HG02981 (cell line): ENCODE data around the gene TMEM231.
A peak's percentile ranks its signal among the peaks of the same experiment; 100 is the strongest.
"Not testable (repeated sequence)": the region's sequence is repeated elsewhere in the genome, so short reads cannot be mapped to it uniquely, and the experiment has no call there.

ENCODE experiments used
- ATAC-seq: cut with Tn5 transposase; IDR thresholded peaks from one replicate; pipeline ENCODE4 v1.9.1; 2021; ENCODE audit warnings: mild to moderate bottlenecking, moderate library complexity; ENCODE audit not compliant: unreplicated experiment

Gene TMEM231, protein sequence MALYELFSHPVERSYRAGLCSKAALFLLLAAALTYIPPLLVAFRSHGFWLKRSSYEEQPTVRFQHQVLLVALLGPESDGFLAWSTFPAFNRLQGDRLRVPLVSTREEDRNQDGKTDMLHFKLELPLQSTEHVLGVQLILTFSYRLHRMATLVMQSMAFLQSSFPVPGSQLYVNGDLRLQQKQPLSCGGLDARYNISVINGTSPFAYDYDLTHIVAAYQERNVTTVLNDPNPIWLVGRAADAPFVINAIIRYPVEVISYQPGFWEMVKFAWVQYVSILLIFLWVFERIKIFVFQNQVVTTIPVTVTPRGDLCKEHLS

GRCh38 chr16:75555707-75556430, at the start of gene TMEM231:
TMEM231 (minus strand) TSS chr16:75556252; CDS start chr16:75556209, 43 bp downstream.
- ATAC-seq = peak; percentile 98

DNA sequence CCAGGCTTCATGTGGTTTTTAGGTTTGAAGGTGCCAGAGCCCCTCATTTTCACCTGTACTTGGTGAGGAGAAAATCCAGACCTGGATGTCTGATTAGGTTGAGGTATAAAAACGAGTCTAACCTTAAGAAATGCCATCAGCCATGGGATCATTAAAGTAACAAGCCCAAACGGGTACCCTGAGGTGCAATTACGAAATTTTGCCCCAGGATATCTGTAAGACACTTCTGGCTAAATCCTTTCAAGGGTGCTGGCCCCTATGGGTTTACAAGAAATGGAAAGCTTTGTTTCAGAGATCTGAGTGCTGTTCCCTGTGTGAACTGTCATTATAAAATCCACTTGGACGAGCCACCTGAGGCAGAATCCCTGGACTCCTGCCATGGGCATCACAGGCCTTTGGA, 47.2 kb upstream of the TMEM231 start:
- ATAC-seq = no peak

DNA sequence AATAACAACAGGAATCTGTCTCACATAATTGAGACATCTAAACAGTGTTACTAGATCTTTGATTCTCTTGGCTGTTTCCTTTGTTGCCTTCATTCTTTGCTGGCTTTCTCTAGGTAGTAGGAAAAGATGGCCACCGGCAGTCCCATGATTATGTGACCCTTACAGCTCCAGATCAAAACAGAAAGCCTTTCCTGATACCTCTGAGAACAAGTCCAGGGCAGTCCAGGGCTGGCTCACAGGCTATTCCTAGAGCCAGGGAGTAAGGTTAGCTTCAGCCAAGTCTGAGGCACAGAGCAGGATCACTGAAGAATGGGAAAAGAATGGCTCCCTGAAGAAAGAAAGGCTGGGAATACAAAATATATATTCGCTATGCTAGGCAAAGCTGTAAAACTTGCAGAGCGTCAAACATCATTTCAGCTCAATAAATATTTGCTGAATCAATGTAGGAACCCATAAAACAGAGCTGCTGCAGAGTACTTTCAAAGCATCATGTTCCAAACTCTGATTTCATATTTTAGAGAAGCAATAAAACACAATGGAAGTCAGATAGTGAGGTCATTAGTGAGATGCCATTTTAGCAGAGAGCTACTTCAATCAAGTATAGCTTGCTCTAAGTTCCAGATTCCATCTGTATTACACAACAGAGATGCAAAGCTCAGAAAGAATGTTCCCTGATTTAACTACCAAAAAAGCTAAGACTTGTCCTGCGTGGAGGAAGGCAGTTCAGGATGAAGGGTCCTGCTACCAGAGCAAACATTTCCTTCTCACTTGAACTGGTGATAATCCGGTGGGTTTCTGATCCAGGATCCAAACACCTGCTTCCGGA, 43.6 kb upstream of the TMEM231 start:
- no peak for ATAC-seq

GRCh38 chr16:75593825-75594820, 38.1 kb upstream of the TMEM231 start:
- no peak for ATAC-seq

DNA sequence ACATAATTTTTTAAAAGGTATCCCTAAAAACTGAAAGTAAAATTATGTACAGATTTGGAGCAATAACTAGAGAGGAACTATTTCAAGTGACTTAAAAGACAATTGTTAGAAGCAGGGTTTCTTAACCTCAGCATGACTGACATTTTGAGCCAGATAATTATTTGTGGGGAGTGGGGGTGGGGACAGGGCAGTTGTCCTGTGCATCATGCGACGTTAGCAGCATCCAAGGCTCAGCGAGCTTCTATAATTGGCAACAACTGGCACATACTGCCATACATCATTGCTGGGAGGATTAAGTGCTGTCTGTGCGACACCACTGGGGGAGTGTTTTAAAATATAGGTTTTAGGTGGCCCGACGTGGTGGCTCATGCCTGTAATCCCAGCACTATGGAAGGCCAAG, 37.3 kb upstream of the TMEM231 start:
- ATAC-seq = no peak

DNA sequence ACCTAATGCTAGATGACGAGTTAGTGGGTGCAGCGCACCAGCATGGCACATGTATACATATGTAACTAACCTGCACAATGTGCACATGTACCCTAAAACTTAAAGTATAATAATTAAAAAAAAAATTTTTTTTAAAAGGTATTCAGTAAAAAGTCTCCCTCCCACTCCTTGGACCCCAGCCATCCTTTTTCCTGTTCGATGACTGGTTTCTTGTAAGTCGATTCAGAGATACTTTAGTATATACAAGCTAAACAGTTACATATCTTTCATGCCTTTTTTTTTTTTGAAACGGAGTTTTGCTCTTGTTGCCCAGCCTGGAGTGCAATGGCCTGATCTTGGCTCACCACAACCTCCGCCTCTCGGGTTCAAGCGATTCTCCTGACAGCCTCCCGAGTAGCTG, 35.9 kb upstream of the TMEM231 start:
- not testable (repeated sequence) for ATAC-seq

- no peak for ATAC-seq
Measured at GRCh38 chr16:75590920-75591843, 35.1 kb upstream of the TMEM231 start.

GRCh38 chr16:75589306-75589705, 33.3 kb upstream of the TMEM231 start:
- ATAC-seq = no peak

GRCh38 chr16:75588716-75589115, 32.7 kb upstream of the TMEM231 start:
- no peak for ATAC-seq

GRCh38 chr16:75584108-75584507, 28.1 kb upstream of the TMEM231 start:
- peak; percentile 44 for ATAC-seq

DNA sequence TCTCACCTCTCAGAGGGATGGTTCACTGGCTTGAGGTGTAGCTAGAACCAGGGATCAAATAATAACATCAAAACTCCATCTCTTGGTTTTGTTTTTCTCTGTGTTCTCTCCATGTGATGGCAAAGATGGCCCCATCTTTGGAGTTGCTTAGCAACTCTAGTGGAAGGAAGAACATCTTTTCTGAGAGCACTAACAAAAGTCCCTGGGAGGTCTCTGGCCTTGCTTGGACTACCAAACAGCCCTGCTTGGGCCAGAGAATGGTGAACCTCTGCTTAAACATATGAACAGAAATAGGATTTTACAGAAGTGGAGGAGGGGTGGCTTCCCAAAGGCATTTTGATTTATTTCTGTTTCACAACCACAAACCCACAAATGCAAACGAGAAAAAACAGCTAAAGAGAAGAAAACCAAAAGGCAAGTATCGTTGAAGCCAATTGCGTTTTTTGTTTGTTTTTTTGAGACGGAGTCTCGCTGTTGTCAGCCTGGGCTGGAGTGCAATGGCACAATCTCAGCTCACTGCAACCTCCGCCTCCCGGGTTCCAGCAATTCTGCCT, 23.3 kb upstream of the TMEM231 start:
- ATAC-seq = no peak

DNA sequence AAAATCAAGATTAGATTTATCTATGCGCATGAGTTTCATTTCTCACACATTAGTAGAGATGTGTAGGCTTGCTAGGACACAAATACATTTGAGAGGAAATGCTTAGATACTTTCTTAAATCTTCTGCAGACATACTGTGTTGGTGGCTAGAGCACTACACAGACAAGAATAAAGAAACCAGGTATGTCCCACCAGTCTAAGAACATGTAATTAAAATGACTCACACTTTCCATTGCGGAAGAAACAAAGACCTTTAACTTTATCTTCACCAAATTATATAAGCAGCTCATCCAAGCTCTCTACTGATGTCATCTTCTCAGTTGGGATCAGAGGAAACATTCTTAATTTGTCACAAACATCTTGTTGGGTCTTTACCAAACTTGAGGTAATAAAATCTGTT, 22.7 kb upstream of the TMEM231 start:
- ATAC-seq = no peak

- ATAC-seq = no peak
Measured at GRCh38 chr16:75578212-75578611, 22.2 kb upstream of the TMEM231 start.

- ATAC-seq = peak; percentile 53
Measured at GRCh38 chr16:75576384-75576811, 20.3 kb upstream of the TMEM231 start.

- no peak for ATAC-seq
Measured at GRCh38 chr16:75575958-75576357, 19.9 kb upstream of the TMEM231 start.

DNA sequence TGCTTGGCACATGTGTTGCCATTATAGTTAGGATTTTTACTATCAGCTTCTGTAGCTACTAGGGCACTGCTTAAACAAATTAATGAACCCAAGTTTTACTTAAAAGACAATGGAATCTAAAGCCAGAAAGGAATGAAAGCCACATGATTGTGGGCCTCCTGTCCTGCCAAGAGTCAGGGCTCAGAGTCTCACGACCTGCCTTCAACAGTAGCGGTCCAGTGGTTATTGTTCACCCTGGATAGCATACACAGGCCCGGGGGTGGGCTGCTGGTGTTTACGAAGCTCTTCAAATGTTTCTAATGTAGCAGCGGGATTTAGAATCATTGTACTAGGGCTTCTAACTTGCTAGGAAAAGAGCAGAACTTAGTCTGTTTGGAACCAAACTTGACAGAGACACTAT, 17.9 kb upstream of the TMEM231 start:
- no peak for ATAC-seq

DNA sequence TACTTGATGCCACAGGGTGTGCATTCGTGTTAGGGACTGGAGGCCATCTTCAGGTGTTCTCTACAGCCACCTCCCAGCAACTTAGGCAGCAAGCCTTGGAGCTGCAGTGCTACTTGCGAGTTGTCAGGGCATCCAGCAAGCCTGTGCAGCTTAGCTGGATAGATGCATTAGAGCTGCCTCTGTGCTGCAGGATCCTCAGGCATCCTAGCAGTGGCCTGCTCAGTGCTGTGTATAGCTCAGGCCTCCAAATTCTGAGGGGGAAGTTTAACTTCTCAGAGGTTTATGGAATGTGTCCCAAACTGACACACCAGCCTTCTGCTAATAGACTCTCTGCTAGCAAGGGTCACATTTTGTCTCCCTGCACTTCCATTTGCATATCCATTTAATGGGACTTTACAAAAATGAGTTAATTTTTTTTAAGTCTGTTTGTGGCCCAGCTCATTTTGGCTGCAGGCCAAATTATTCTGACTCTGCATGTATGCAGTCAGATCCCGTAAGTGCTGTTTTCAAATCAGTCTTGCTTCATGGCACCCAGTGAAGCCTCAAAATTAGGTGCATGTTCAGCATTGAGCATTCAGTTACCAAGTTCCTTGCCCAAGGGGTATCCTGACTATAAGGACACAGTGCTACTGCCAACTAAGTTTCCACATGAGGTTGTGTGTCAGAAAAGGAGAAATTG, 17.0 kb upstream of the TMEM231 start:
- ATAC-seq = no peak

GRCh38 chr16:75570396-75571065, 14.5 kb upstream of the TMEM231 start:
- ATAC-seq = no peak
